EL (cell line): ENCODE results near the gene IMPDH1.

Experiments
- DNase-seq: peaks from one replicate; pipeline ENCODE4 v3.0.0-alpha.2; 2016

The IMPDH1 gene

GRCh38 chr7:128385988-128386925 lies 23.5 kb downstream of the IMPDH1 start:
- no peak for DNase-seq

- DNase-seq: no peak
Observed at GRCh38 chr7:128384726-128385125, 25.1 kb downstream of the IMPDH1 start.

GRCh38 chr7:128383776-128384175 lies 26.0 kb downstream of the IMPDH1 start:
- no peak for DNase-seq

GRCh38 chr7:128381161-128381821 lies 28.5 kb downstream of the IMPDH1 start:
- DNase-seq: no peak

GRCh38 chr7:128380483-128381106 lies 29.2 kb downstream of the IMPDH1 start:
- no peak for DNase-seq

- no peak for DNase-seq
Observed at GRCh38 chr7:128379900-128380479, 29.8 kb downstream of the IMPDH1 start.

GRCh38 chr7:128378637-128379036 lies 31.1 kb downstream of the IMPDH1 start:
- DNase-seq: no peak

GRCh38 chr7:128376077-128376476 lies 33.7 kb downstream of the IMPDH1 start:
- no peak for DNase-seq

- DNase-seq: no peak
Observed at GRCh38 chr7:128374041-128374440, 35.7 kb downstream of the IMPDH1 start.

- no peak for DNase-seq
Observed at GRCh38 chr7:128373606-128374005, 36.2 kb downstream of the IMPDH1 start.

GRCh38 chr7:128370491-128370890 lies 39.3 kb downstream of the IMPDH1 start:
- no peak for DNase-seq

GRCh38 chr7:128366986-128367385 lies 42.8 kb downstream of the IMPDH1 start:
- no peak for DNase-seq

GRCh38 chr7:128366300-128366699 lies 43.5 kb downstream of the IMPDH1 start:
- no peak for DNase-seq

- DNase-seq: no peak
Observed at GRCh38 chr7:128365432-128365831, 44.4 kb downstream of the IMPDH1 start.

- no peak for DNase-seq
Observed at GRCh38 chr7:128364166-128364870, 45.5 kb downstream of the IMPDH1 start.

- no peak for DNase-seq
Observed at GRCh38 chr7:128363261-128363721, 46.5 kb downstream of the IMPDH1 start.

GRCh38 chr7:128362670-128363069 lies 47.1 kb downstream of the IMPDH1 start:
- DNase-seq: peak; percentile 19

- peak; percentile 20 for DNase-seq
Observed at GRCh38 chr7:128361411-128362379, 48.1 kb downstream of the IMPDH1 start, which contains the start of gene PRRT4. PRRT4 (minus strand) TSS chr7:128361690.

GRCh38 chr7:128360359-128360678 lies 49.5 kb downstream of the IMPDH1 start:
- DNase-seq: no peak

GRCh38 chr7:128359939-128360338 lies 49.8 kb downstream of the IMPDH1 start:
- DNase-seq: no peak

GRCh38 chr7:128359336-128359735 lies 50.4 kb downstream of the IMPDH1 start:
- DNase-seq: no peak
